H9 (cell line): ENCODE measurements around the gene MAPRE3. TPM values are rescaled to one million over a fixed set of nuclear protein-coding genes. Genes with fewer than 3 reads are reported as not detected.

ENCODE experiments used
- DNase-seq: peaks from one replicate; pipeline ENCODE4 v3.0.0-alpha.2; 2017
- H2AFZ ChIP-seq: one replicate; pipeline ENCODE4 v1.6.1; 2013; ENCODE audit warnings: mild to moderate bottlenecking, low read length, control low read depth, moderate library complexity
- H2AK5ac ChIP-seq: 2 replicates; pipeline ENCODE4 v1.6.1; 2013; ENCODE audit warnings: low read length, control low read depth, mixed read lengths; ENCODE audit not compliant: insufficient read length
- H2BK120ac ChIP-seq: one replicate; pipeline ENCODE4 v1.6.1; 2013; ENCODE audit warnings: low read depth, mild to moderate bottlenecking, low read length, control low read depth, inconsistent platforms; ENCODE audit not compliant: poor library complexity, severe bottlenecking
- H2BK12ac ChIP-seq: 2 replicates; pipeline ENCODE4 v1.6.1; 2013; ENCODE audit warnings: low read length, control low read depth, mixed read lengths, low read depth; ENCODE audit not compliant: insufficient read length
- H2BK15ac ChIP-seq: 2 replicates; pipeline ENCODE4 v1.6.1; 2013; ENCODE audit warnings: low read depth, low read length, control low read depth
- H2BK20ac ChIP-seq: one replicate; pipeline ENCODE4 v1.6.1; 2013; ENCODE audit warnings: low read depth, mild to moderate bottlenecking, low read length, control low read depth, inconsistent platforms; ENCODE audit not compliant: poor library complexity, severe bottlenecking
- H2BK5ac ChIP-seq: 2 replicates; pipeline ENCODE4 v1.6.1; 2013; ENCODE audit warnings: low read length, control low read depth, mixed read lengths; ENCODE audit not compliant: insufficient read length
- H3K14ac ChIP-seq: 2 replicates; pipeline ENCODE4 v1.6.1; 2013; ENCODE audit warnings: low read length, control low read depth; ENCODE audit not compliant: insufficient read depth
- H3K18ac ChIP-seq: 2 replicates; pipeline ENCODE4 v1.6.1; 2013; ENCODE audit warnings: low read depth, mild to moderate bottlenecking, mixed read lengths, low read length, control low read depth; ENCODE audit not compliant: insufficient read length
- H3K23ac ChIP-seq: 2 replicates; pipeline ENCODE4 v1.6.1; 2013; ENCODE audit warnings: low read length, control low read depth, mixed read lengths, low read depth; ENCODE audit not compliant: insufficient read length
- H3K23me2 ChIP-seq: 2 replicates; pipeline ENCODE4 v1.6.1; 2013; ENCODE audit warnings: low read depth, mild to moderate bottlenecking, mixed read lengths, low read length, control low read depth; ENCODE audit not compliant: insufficient read length, poor library complexity, severe bottlenecking
- H3K27ac ChIP-seq: 2 replicates; pipeline ENCODE4 v1.5.1; 2013; ENCODE audit warnings: low read length, control low read depth, mixed read lengths, low read depth; ENCODE audit not compliant: insufficient read length
- H3K27me3 ChIP-seq: 2 replicates; pipeline ENCODE4 v1.6.1; 2013; ENCODE audit warnings: low read length, control low read depth, inconsistent platforms; ENCODE audit not compliant: insufficient read depth
- H3K4ac ChIP-seq: 2 replicates; pipeline ENCODE4 v1.6.1; 2013; ENCODE audit warnings: low read depth, mild to moderate bottlenecking, control low read depth, inconsistent platforms, low read length, moderate library complexity
- H3K4me1 ChIP-seq: 2 replicates; pipeline ENCODE4 v1.6.1; 2013; ENCODE audit warnings: low read length, control low read depth, inconsistent platforms; ENCODE audit not compliant: insufficient read depth
- H3K4me2 ChIP-seq: 2 replicates; pipeline ENCODE4 v1.6.1; 2013; ENCODE audit warnings: low read length, control low read depth, mixed read lengths; ENCODE audit not compliant: insufficient read length, insufficient read depth
- H3K56ac ChIP-seq: 2 replicates; pipeline ENCODE4 v1.6.1; 2013; ENCODE audit warnings: low read depth, mild to moderate bottlenecking, mixed read lengths, low read length, control low read depth; ENCODE audit not compliant: insufficient read length
- H3K79me1 ChIP-seq: 2 replicates; pipeline ENCODE4 v1.6.1; 2013; ENCODE audit warnings: low read depth, mild to moderate bottlenecking, moderate library complexity, low read length, control low read depth, inconsistent platforms; ENCODE audit not compliant: insufficient read depth, poor library complexity, severe bottlenecking
- H3K79me2 ChIP-seq: 2 replicates; pipeline ENCODE4 v1.6.1; 2013; ENCODE audit warnings: low read length, control low read depth, inconsistent platforms; ENCODE audit not compliant: insufficient read depth
- H3K9ac ChIP-seq: 2 replicates; pipeline ENCODE4 v1.6.1; 2013; ENCODE audit warnings: low read length, control low read depth, mixed read lengths; ENCODE audit not compliant: insufficient read length; ENCODE audit errors: extremely low read depth
- H3K9me3 ChIP-seq: one replicate; pipeline ENCODE4 v1.6.1; 2013; ENCODE audit warnings: low read depth, low read length, inconsistent platforms; ENCODE audit not compliant: control insufficient read depth
- H3T11ph ChIP-seq: one replicate; pipeline ENCODE4 v1.6.1; 2013; ENCODE audit warnings: mild to moderate bottlenecking, low read length, control low read depth, inconsistent platforms
- H4K20me1 ChIP-seq: one replicate; pipeline ENCODE4 v1.6.1; 2013; ENCODE audit not compliant: control insufficient read depth, insufficient read length, insufficient read depth
- H4K5ac ChIP-seq: 2 replicates; pipeline ENCODE4 v1.6.1; 2013; ENCODE audit warnings: low read depth, mild to moderate bottlenecking, mixed read lengths, low read length, control low read depth; ENCODE audit not compliant: insufficient read length
- H4K8ac ChIP-seq: replicated peaks from 2 replicates; pipeline ENCODE4 v1.6.1; 2013; ENCODE audit warnings: low read length, control low read depth, mixed read lengths, low read depth; ENCODE audit not compliant: insufficient read length
- H4K91ac ChIP-seq: 2 replicates; pipeline ENCODE4 v1.6.1; 2013; ENCODE audit warnings: low read depth, mild to moderate bottlenecking, moderate library complexity, mixed read lengths, low read length, control low read depth; ENCODE audit not compliant: insufficient read length
- H3K27ac Mint-ChIP-seq, 3 experiments: 2 replicates in 2 of 3; 3 replicates in 1 of 3; pipeline ENCODE4 v1.8.0; 2020 to 2021; ENCODE audit warnings: mixed read lengths in 3 of 3, mild to moderate bottlenecking in 1 of 3, moderate library complexity in 1 of 3
- H3K27me3 Mint-ChIP-seq: 2 replicates; pipeline ENCODE4 v1.8.0; 2021; ENCODE audit warnings: low read depth, mild to moderate bottlenecking, moderate library complexity, mixed read lengths
- H3K36me3 Mint-ChIP-seq, 3 experiments: 2 replicates in 2 of 3; 3 replicates in 1 of 3; pipeline ENCODE4 v1.8.0; 2020 to 2021; ENCODE audit warnings: low read depth in 3 of 3, mixed read lengths in 3 of 3; ENCODE audit not compliant: insufficient read depth in 1 of 3
- H3K4me1 Mint-ChIP-seq, 2 experiments: 2 replicates each; pipeline ENCODE4 v1.8.0; 2020; ENCODE audit warnings: mixed read lengths in 2 of 2
- H3K4me3 Mint-ChIP-seq, 2 experiments: 2 replicates in 1 of 2; 3 replicates in 1 of 2; pipeline ENCODE4 v1.8.0; 2020 to 2021; ENCODE audit warnings: mild to moderate bottlenecking in 2 of 2, mixed read lengths in 2 of 2, moderate library complexity in 1 of 2
- H3K9me3 Mint-ChIP-seq, 2 experiments: 2 replicates in 1 of 2; 3 replicates in 1 of 2; pipeline ENCODE4 v1.8.0; 2020; ENCODE audit warnings: mild to moderate bottlenecking in 2 of 2, mixed read lengths in 2 of 2, moderate library complexity in 1 of 2
- CTCF ChIP-seq: fragments of 200-600 bp; sonication (generic); conservative IDR thresholded peaks from 3 replicates; pipeline ENCODE4 v1.8.0; 2021; ENCODE audit warnings: antibody characterized with exemption, mild to moderate bottlenecking
- WGBS: extraction: QIAGEN DNeasy Blood & Tissue Kit; methylation state at CpG from one replicate; pipeline ENCODE4 v1.1.7; 2013; ENCODE audit warnings: missing lambda C conversion rate, low lambda C conversion rate, mixed read lengths; ENCODE audit not compliant: insufficient read length; ENCODE audit errors: extremely low coverage; 5-methylcytosine and 5-hydroxymethylcytosine counted together
- total RNA-seq: library from RNA; stranded (reverse); gene quantifications from 2 replicates; pipeline ENCODE4 v1.2.1, GENCODE V29; 2021

Gene MAPRE3
- total RNA-seq, 1 experiment from 2014 or later, result 2.0 TPM

GRCh38 chr2:27073782-27074181 lies 103.3 kb downstream of the MAPRE3 start:
- Histone ChIP-seq H3K9me3 (no peaks in the 10 kb centered on the region), H4K5ac (no peak overlapping the region), H3K79me2 (peaks cover 5% of the 10 kb centered on the region; the same call in 1 of the 2 replicates), H3K27ac (no peak overlapping the region), H3K79me1 (peaks cover 2% of the 10 kb centered on the region), H3K27me3 (no peaks in the 10 kb centered on the region), H4K91ac (no peak overlapping the region), H3K4ac (no peak overlapping the region), H2BK120ac (no peak overlapping the region), H3K4me2 (no peak overlapping the region), H3K4me1 (no peaks in the 10 kb centered on the region), H2BK5ac (no peak overlapping the region), H4K8ac (no peak overlapping the region), H3K9ac (no peak overlapping the region), H2BK15ac (no peak overlapping the region), H4K20me1 (no peaks in the 10 kb centered on the region), H3K56ac (no peak overlapping the region), H2BK20ac (no peak overlapping the region), H2AFZ (no peak overlapping the region), H3K18ac (no peak overlapping the region), H3T11ph (no peak overlapping the region), H3K14ac (no peak overlapping the region), H2AK5ac (no peak overlapping the region), H2BK12ac (no peak overlapping the region), H3K23me2 (peaks cover 12% of the 10 kb centered on the region), H3K23ac (no peak overlapping the region)
- H3K4me1 Mint-ChIP-seq, result peaks cover 24 to 32% of the 10 kb centered on the region in 2 experiments
- WGBS, result no CpG with 5 or more reads among the region's 2 CpGs
- peaks cover 20% of the 10 kb centered on the region for H3K27me3 Mint-ChIP-seq
- H3K4me3 Mint-ChIP-seq, result no peak overlapping the region
- H3K9me3 Mint-ChIP-seq, result no peaks in the 10 kb centered on the region; a peak in 1 of 5 replicates
- DNase-seq, result no peak
- H3K36me3 Mint-ChIP-seq, result peaks cover 9 to 21% (median 19%) of the 10 kb centered on the region in 3 experiments; a peak in 6 of 7 replicates
- no peak for TF ChIP-seq CTCF
- H3K27ac Mint-ChIP-seq, result 0 out of 7 replicates have a peak overlapping the region, but pooled peaks of 1 of the 3 experiments have one; percentile 1
